Vagina (tissue), 2 donors: ENCODE results near the gene PSMD1. TPM values are rescaled to one million over a fixed set of nuclear protein-coding genes. Genes with fewer than 3 reads are reported as not detected.
"Not testable (repeated sequence)": the region's sequence is repeated elsewhere in the genome, so short reads cannot be mapped to it uniquely, and the experiment has no call there.

Experiments used
- DNase-seq, 2 donors: peaks; one replicate each; pipeline ENCODE4 v3.0.0-alpha.2; 2017; ENCODE audit errors: extremely low spot score in 2 of 2
- H3K27ac ChIP-seq: fragments of 200-600 bp; sonication (generic); one replicate; pipeline ENCODE4 v1.5.1; 2019
- H3K27me3 ChIP-seq: fragments of 200-600 bp; sonication (generic); one replicate; pipeline ENCODE4 v1.5.1; 2019
- H3K36me3 ChIP-seq, 2 donors: fragments of 200-600 bp; sonication (generic); one replicate each; pipeline ENCODE4 v1.5.1; 2017 to 2019
- H3K4me1 ChIP-seq: fragments of 200-600 bp; sonication (generic); one replicate; pipeline ENCODE4 v1.5.1; 2019
- H3K4me3 ChIP-seq, 2 donors: fragments of 200-600 bp; sonication (generic); 1 replicate in 1 of 2; 2 replicates in 1 of 2; pipeline ENCODE4 v1.5.1; 2016 to 2019
- H3K9me3 ChIP-seq: fragments of 200-600 bp; sonication (generic); one replicate; pipeline ENCODE4 v1.5.1; 2019
- CTCF ChIP-seq, 3 experiments: fragments of 450-650 bp in 2 of 3; fragments of 200-600 bp in 1 of 3; sonication (generic) in 1 of 3; IDR thresholded peaks; one replicate each; pipeline ENCODE4 v1.5.1; 2017 to 2019; ENCODE audit warnings: antibody characterized with exemption in 3 of 3, mild to moderate bottlenecking in 2 of 3, moderate library complexity in 2 of 3
- POLR2A ChIP-seq, 2 donors: fragments of 450-650 bp; IDR thresholded peaks; one replicate each; pipeline ENCODE4 v1.6.1; 2017; ENCODE audit warnings: antibody characterized with exemption in 2 of 2, mild to moderate bottlenecking in 2 of 2, moderate library complexity in 2 of 2
- POLR2AphosphoS5 ChIP-seq, 2 donors: sonication (generic); formaldehyde crosslinking; IDR thresholded peaks; one replicate each; pipeline ENCODE4 v1.9.0; 2017; ENCODE audit warnings: antibody characterized with exemption in 2 of 2, mild to moderate bottlenecking in 2 of 2, low read depth in 1 of 2; ENCODE audit not compliant: insufficient read depth in 1 of 2
- intact Hi-C: fragments of 100-400 bp; cut with DNase I; formaldehyde crosslinking; loops from one replicate; pipeline ENCODE4 v1.15.1; 2023
- total RNA-seq: library from RNA; depleted of rRNA; stranded (reverse); fragments of >200 nt; gene quantifications from one replicate; pipeline ENCODE4 v1.2.3, GENCODE V29; 2016

The PSMD1 gene
- total RNA-seq, 1 donor from 2014 or later: 40.5 TPM

GRCh38 chr2:231191896-231192872 is 135.5 kb downstream of the PSMD1 start:
- intact Hi-C loops: loop anchor here (2.0 kb wide), 1 partner anchor 87 kb away; no protein-coding TSS in a partner anchor
- TF ChIP-seq POLR2A (IDR thresholded peaks at IDR 0.05) (no peak), POLR2AphosphoS5 (IDR thresholded peaks at IDR 0.05; ENCODE audit: insufficient read depth in 1 of 2, low read depth in 1 of 2) (peak; percentile 38 to 56), CTCF (IDR thresholded peaks at IDR 0.05) (peak in 2 of 3 experiments; percentile 15 to 74)
- Histone ChIP-seq H3K27ac (peak overlapping the region; percentile 96), H3K27me3 (no peaks in the 10 kb centered on the region), H3K4me1 (peaks cover 24% of the 10 kb centered on the region), H3K9me3 (no peaks in the 10 kb centered on the region), H3K36me3 (no peaks in the 10 kb centered on the region), H3K4me3 (no peak overlapping the region)
- DNase-seq: peak in 1 of 2 donors; percentile 97

GRCh38 chr2:231193216-231193615 is 136.5 kb downstream of the PSMD1 start:
- Histone ChIP-seq H3K4me1 (peaks cover 29% of the 10 kb centered on the region), H3K4me3 (no peak overlapping the region), H3K27ac (peak overlapping the region; percentile 96), H3K27me3 (no peaks in the 10 kb centered on the region), H3K36me3 (no peaks in the 10 kb centered on the region), H3K9me3 (no peaks in the 10 kb centered on the region)
- TF ChIP-seq CTCF (IDR thresholded peaks at IDR 0.05) (no peak), POLR2AphosphoS5 (IDR thresholded peaks at IDR 0.05; ENCODE audit: insufficient read depth in 1 of 2, low read depth in 1 of 2) (no peak)
- intact Hi-C loops: no loop called here
- DNase-seq: no peak

GRCh38 chr2:231196592-231196991 is 139.9 kb downstream of the PSMD1 start:
- Histone ChIP-seq H3K4me1 (peaks cover 28% of the 10 kb centered on the region), H3K36me3 (no peaks in the 10 kb centered on the region), H3K4me3 (no peak overlapping the region), H3K27ac (no peak overlapping the region), H3K9me3 (no peaks in the 10 kb centered on the region), H3K27me3 (no peaks in the 10 kb centered on the region)
- TF ChIP-seq POLR2AphosphoS5 (IDR thresholded peaks at IDR 0.05; ENCODE audit: insufficient read depth in 1 of 2, low read depth in 1 of 2): no peak
- no peak for TF ChIP-seq CTCF (IDR thresholded peaks at IDR 0.05)
- TF ChIP-seq POLR2A (IDR thresholded peaks at IDR 0.05): no peak
- no peak for DNase-seq
- intact Hi-C loops: no loop called here

GRCh38 chr2:231197196-231197595 is 140.5 kb downstream of the PSMD1 start:
- H3K36me3 ChIP-seq, H3K4me3 ChIP-seq, H3K9me3 ChIP-seq, H3K27ac ChIP-seq, intact Hi-C loops, DNase-seq, H3K27me3 ChIP-seq: not testable (repeated sequence)
- peaks cover 22% of the 10 kb centered on the region for H3K4me1 ChIP-seq

- intact Hi-C loops: no loop called here
- DNase-seq: no peak
- H3K36me3 ChIP-seq: no peaks in the 10 kb centered on the region
- TF ChIP-seq CTCF (IDR thresholded peaks at IDR 0.05) (no peak), POLR2AphosphoS5 (IDR thresholded peaks at IDR 0.05; ENCODE audit: insufficient read depth in 1 of 2, low read depth in 1 of 2) (no peak), POLR2A (IDR thresholded peaks at IDR 0.05) (no peak)
- peaks cover 18% of the 10 kb centered on the region for H3K4me1 ChIP-seq
- H3K27ac ChIP-seq: peak overlapping the region; percentile 32
- no peaks in the 10 kb centered on the region for H3K9me3 ChIP-seq
- no peaks in the 10 kb centered on the region for H3K27me3 ChIP-seq
- H3K4me3 ChIP-seq: peak overlapping the region; percentile 66 to 80
Observed at GRCh38 chr2:231197706-231198290, 141.1 kb downstream of the PSMD1 start.
